OCI-LY3 (cell line): ENCODE results near the gene SLC24A1.

Source experiments
- H2AFZ ChIP-seq: fragments of 200-600, 300-600 bp; shearing (Covaris generic); 2 replicates; pipeline ENCODE4 v1.6.0; 2014; ENCODE audit warnings: antibody characterized with exemption, low read depth, low read length
- H3K27ac ChIP-seq: fragments of 200-600, 300-600 bp; sonication (generic); 2 replicates; pipeline ENCODE4 v1.5.1; 2014; ENCODE audit warnings: mild to moderate bottlenecking, low read length, moderate library complexity, mixed read lengths
- H3K27me3 ChIP-seq: fragments of 200-600, 300-600 bp; sonication (generic); 2 replicates; pipeline ENCODE4 v1.6.1; 2014; ENCODE audit warnings: low read depth, low read length, mixed read lengths
- H3K36me3 ChIP-seq: fragments of 200-600, 300-600 bp; sonication (generic); replicated peaks from 2 replicates; pipeline ENCODE3; 2014; ENCODE audit warnings: low read depth, low read length, mixed read lengths
- H3K4me1 ChIP-seq: fragments of 300-600, 200-600 bp; sonication (generic); 2 replicates; pipeline ENCODE4 v1.6.1; 2014; ENCODE audit warnings: low read length, mixed read lengths
- H3K4me2 ChIP-seq: fragments of 200-600, 300-600 bp; sonication (generic); 2 replicates; pipeline ENCODE4 v1.6.1; 2014; ENCODE audit warnings: low read length, mixed read lengths
- H3K4me3 ChIP-seq: fragments of 300-600, 200-600 bp; sonication (generic); 2 replicates; pipeline ENCODE4 v1.5.1; 2014; ENCODE audit warnings: antibody characterized with exemption, mild to moderate bottlenecking, low read length, moderate library complexity
- H3K79me2 ChIP-seq: fragments of 300-600, 200-600 bp; shearing (Covaris generic); 2 replicates; pipeline ENCODE4 v1.6.1; 2014; ENCODE audit warnings: mild to moderate bottlenecking, low read length, mixed read lengths
- H3K9ac ChIP-seq: fragments of 300-600, 200-600 bp; shearing (Covaris generic); 2 replicates; pipeline ENCODE4 v1.6.0; 2014; ENCODE audit warnings: mild to moderate bottlenecking, low read length, moderate library complexity
- H3K9me3 ChIP-seq: fragments of 200-600, 300-600 bp; shearing (Covaris generic); 2 replicates; pipeline ENCODE4 v1.6.1; 2014; ENCODE audit warnings: low read length, mixed read lengths; ENCODE audit not compliant: insufficient read depth
- H4K20me1 ChIP-seq: fragments of 200-600, 300-600 bp; sonication (generic); 2 replicates; pipeline ENCODE4 v1.6.1; 2016; ENCODE audit warnings: low read length, mixed read lengths; ENCODE audit not compliant: insufficient read depth
- CTCF ChIP-seq: fragments of 200-600, 300-600 bp; sonication (generic); IDR thresholded peaks from 2 replicates; pipeline ENCODE4 v1.5.1; 2014; ENCODE audit warnings: antibody characterized with exemption, low read length, low read depth
- EZH2phosphoT487 ChIP-seq: fragments of 200-600 bp; shearing (Covaris generic); IDR thresholded peaks from 2 replicates; pipeline ENCODE4 v1.6.1; 2018; ENCODE audit warnings: antibody characterized with exemption, mixed run types, low read depth

Gene SLC24A1

GRCh38 chr15:65620833-65621232 is 905 bp upstream of the SLC24A1 start:
- no peak overlapping the region for H3K27ac ChIP-seq
- H3K9ac ChIP-seq, result no peak overlapping the region
- H3K9me3 ChIP-seq, result no peaks in the 10 kb centered on the region
- H3K4me1 ChIP-seq, result no peaks in the 10 kb centered on the region
- no peak overlapping the region for H3K4me3 ChIP-seq
- peaks cover 32% of the 10 kb centered on the region for H4K20me1 ChIP-seq
- H2AFZ ChIP-seq, result no peak overlapping the region
- H3K36me3 ChIP-seq, result no peaks in the 10 kb centered on the region
- no peak for TF ChIP-seq EZH2phosphoT487
- peak; percentile 47 for TF ChIP-seq CTCF
- no peaks in the 10 kb centered on the region for H3K79me2 ChIP-seq
- peaks cover 69% of the 10 kb centered on the region for H3K27me3 ChIP-seq
- H3K4me2 ChIP-seq, result no peak overlapping the region

- TF ChIP-seq EZH2phosphoT487, result no peak
- no peak for TF ChIP-seq CTCF
- Histone ChIP-seq H2AFZ (no peak overlapping the region), H3K27ac (no peak overlapping the region), H4K20me1 (peaks cover 54% of the 10 kb centered on the region), H3K9ac (no peak overlapping the region), H3K27me3 (peaks cover 92% of the 10 kb centered on the region), H3K4me1 (no peaks in the 10 kb centered on the region), H3K79me2 (no peaks in the 10 kb centered on the region), H3K36me3 (no peaks in the 10 kb centered on the region), H3K4me2 (no peak overlapping the region), H3K4me3 (no peak overlapping the region), H3K9me3 (no peaks in the 10 kb centered on the region)
Observed at GRCh38 chr15:65623103-65623502, 1.4 kb downstream of the SLC24A1 start.

GRCh38 chr15:65626856-65627255 is 5.1 kb downstream of the SLC24A1 start:
- Histone ChIP-seq H3K4me2 (no peak overlapping the region), H3K4me1 (peaks cover 16% of the 10 kb centered on the region), H4K20me1 (peaks cover 81% of the 10 kb centered on the region), H3K9me3 (no peaks in the 10 kb centered on the region), H3K9ac (no peak overlapping the region), H2AFZ (no peak overlapping the region), H3K36me3 (no peaks in the 10 kb centered on the region), H3K4me3 (no peak overlapping the region), H3K27ac (no peak overlapping the region), H3K79me2 (no peaks in the 10 kb centered on the region), H3K27me3 (peaks cover 87% of the 10 kb centered on the region)
- TF ChIP-seq CTCF, result no peak
- TF ChIP-seq EZH2phosphoT487, result no peak

- Histone ChIP-seq H3K9ac (no peak overlapping the region), H3K27me3 (peaks cover 86% of the 10 kb centered on the region), H3K4me1 (peaks cover 18% of the 10 kb centered on the region), H3K4me3 (no peak overlapping the region), H3K79me2 (no peaks in the 10 kb centered on the region), H2AFZ (no peak overlapping the region), H4K20me1 (peaks cover 89% of the 10 kb centered on the region), H3K4me2 (no peak overlapping the region), H3K36me3 (no peaks in the 10 kb centered on the region), H3K27ac (no peak overlapping the region), H3K9me3 (no peaks in the 10 kb centered on the region)
- TF ChIP-seq CTCF (no peak), EZH2phosphoT487 (no peak)
Observed at GRCh38 chr15:65629548-65629947, 7.8 kb downstream of the SLC24A1 start.
